Stomach (tissue), 9 donors: Measurements from ENCODE around the gene GNLY. TPM values are rescaled to one million over a fixed set of nuclear protein-coding genes. Genes with fewer than 3 reads are reported as not detected.
"Not testable (repeated sequence)": the region's sequence is repeated elsewhere in the genome, so short reads cannot be mapped to it uniquely, and the experiment has no call there.

Experiments
- DNase-seq, 2 donors: peaks; one replicate each; pipeline versions ENCODE4 v3.0.0 to v3.0.0-alpha.2; 2013 to 2019
- H3K27ac ChIP-seq, 5 donors: fragments of 200-600 bp in 4 of 5; sonication (generic) in 4 of 5; one replicate each; pipeline ENCODE4 v1.5.1; 2013 to 2019; ENCODE audit warnings: mild to moderate bottlenecking in 1 of 5, moderate library complexity in 1 of 5
- H3K27me3 ChIP-seq, 3 donors: fragments of 200-600 bp; sonication (generic); one replicate each; pipeline ENCODE4 v1.5.1; 2017 to 2019; ENCODE audit warnings: mixed run types in 1 of 3
- H3K36me3 ChIP-seq, 4 donors: fragments of 200-600 bp; sonication (generic); 1 replicate in 3 of 4; 2 replicates in 1 of 4; pipeline ENCODE4 v1.5.1; 2016 to 2019
- H3K4me1 ChIP-seq, 4 donors: fragments of 200-600 bp; sonication (generic); one replicate each; pipeline ENCODE4 v1.5.1; 2016 to 2019
- H3K4me3 ChIP-seq, 4 donors: fragments of 200-600 bp; sonication (generic) in 3 of 4; one replicate each; pipeline ENCODE4 v1.5.1; 2016 to 2019; ENCODE audit warnings: mild to moderate bottlenecking in 1 of 4
- H3K9me3 ChIP-seq, 4 donors: fragments of 200-600 bp; sonication (generic); one replicate each; pipeline ENCODE4 v1.5.1; 2016 to 2019
- EP300 ChIP-seq: sonication (generic); formaldehyde crosslinking; IDR thresholded peaks from one replicate; pipeline ENCODE4 v1.6.1; 2017; ENCODE audit warnings: antibody characterized with exemption
- POLR2A ChIP-seq, 4 donors: fragments of 450-650 bp; IDR thresholded peaks; one replicate each; pipeline ENCODE4 v1.6.1; 2016; ENCODE audit warnings: antibody characterized with exemption in 4 of 4, control low read depth in 2 of 4, mild to moderate bottlenecking in 1 of 4, moderate library complexity in 1 of 4
- POLR2AphosphoS5 ChIP-seq, 3 donors: sonication (generic); formaldehyde crosslinking; IDR thresholded peaks; one replicate each; pipeline ENCODE4 v1.6.1; 2016; ENCODE audit warnings: antibody characterized with exemption in 3 of 3
- WGBS, 5 donors: extraction: QIAGEN DNeasy Blood & Tissue Kit in 3 of 5; methylation state at CpG; one replicate each; pipeline versions ENCODE4 v1.1.5 to v1.1.7; 2013 to 2018; 5-methylcytosine and 5-hydroxymethylcytosine counted together
- intact Hi-C: fragments of 100-400 bp; cut with DNase I; formaldehyde crosslinking; loops from one replicate; pipeline ENCODE4 v1.15.1; 2023; ENCODE audit warnings: low total_unique reads
- polyA plus RNA-seq, 3 donors: library from polyadenylated mRNA; stranded (reverse); fragments of 200-250 nt; gene quantifications; one replicate each; pipeline ENCODE4 v1.2.3, GENCODE V29; 2013
- total RNA-seq, 5 donors: library from RNA; depleted of rRNA; stranded (reverse); fragments of >200 nt; gene quantifications; one replicate each; pipeline versions ENCODE4 v1.1.0 to v1.2.3, GENCODE V29; 2014 to 2016
- TF ChIP-seq, protein P1 (sequence below), 7 experiments: fragments of 450-650 bp in 4 of 7; fragments of 200-600 bp in 3 of 7; sonication (generic) in 3 of 7; IDR thresholded peaks; one replicate each; pipeline ENCODE4 v1.5.1; 2016 to 2019; ENCODE audit warnings: antibody characterized with exemption in 7 of 7, control low read depth in 2 of 7, mild to moderate bottlenecking in 1 of 7
- donor health status: healthy with polysubstance abuse.
- donor health status: Bipolar disorder and iron deficiency.
- donor health status: healthy.

Gene GNLY
- total and polyA plus RNA-seq, 8 donors, result 0.72 to 5.8 (median 1.7) TPM; not detected in 3

DNA sequence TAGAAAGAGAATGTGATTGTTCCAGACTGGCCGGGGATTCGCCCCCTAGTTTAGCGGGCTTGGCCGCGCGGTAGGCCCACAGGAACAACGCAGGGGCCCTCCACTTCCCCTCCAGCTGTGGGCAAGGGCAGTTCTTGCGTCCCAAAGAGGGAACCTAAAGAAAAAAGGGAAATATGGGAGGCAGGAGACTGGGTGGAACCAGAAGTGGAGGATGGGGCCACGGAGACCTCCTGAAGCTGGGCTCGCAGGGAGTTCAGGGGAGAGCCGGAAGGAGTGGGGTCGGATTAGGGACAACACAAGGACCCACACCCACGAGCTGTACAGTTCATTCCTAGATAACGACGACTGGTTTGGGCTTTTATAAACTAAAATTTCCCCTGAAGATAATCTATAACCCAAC, 18.2 kb downstream of the GNLY start:
- no peak for DNase-seq
- 55 to 81% (median 73%) methylated on average over 11 to 15 of the region's 15 CpGs for WGBS, 5 donors
- Histone ChIP-seq H3K36me3 (no peaks in the 10 kb centered on the region), H3K27me3 (no peaks in the 10 kb centered on the region), H3K27ac (peak overlapping the region; percentile 54 to 86 (median 72)), H3K4me3 (no peak overlapping the region), H3K9me3 (no peaks in the 10 kb centered on the region), H3K4me1 (peaks cover 25 to 85% (median 39%) of the 10 kb centered on the region in 4 donors)
- intact Hi-C loops, result no loop called here
- no peak for TF ChIP-seq EP300
- TF ChIP-seq, protein P1, sequence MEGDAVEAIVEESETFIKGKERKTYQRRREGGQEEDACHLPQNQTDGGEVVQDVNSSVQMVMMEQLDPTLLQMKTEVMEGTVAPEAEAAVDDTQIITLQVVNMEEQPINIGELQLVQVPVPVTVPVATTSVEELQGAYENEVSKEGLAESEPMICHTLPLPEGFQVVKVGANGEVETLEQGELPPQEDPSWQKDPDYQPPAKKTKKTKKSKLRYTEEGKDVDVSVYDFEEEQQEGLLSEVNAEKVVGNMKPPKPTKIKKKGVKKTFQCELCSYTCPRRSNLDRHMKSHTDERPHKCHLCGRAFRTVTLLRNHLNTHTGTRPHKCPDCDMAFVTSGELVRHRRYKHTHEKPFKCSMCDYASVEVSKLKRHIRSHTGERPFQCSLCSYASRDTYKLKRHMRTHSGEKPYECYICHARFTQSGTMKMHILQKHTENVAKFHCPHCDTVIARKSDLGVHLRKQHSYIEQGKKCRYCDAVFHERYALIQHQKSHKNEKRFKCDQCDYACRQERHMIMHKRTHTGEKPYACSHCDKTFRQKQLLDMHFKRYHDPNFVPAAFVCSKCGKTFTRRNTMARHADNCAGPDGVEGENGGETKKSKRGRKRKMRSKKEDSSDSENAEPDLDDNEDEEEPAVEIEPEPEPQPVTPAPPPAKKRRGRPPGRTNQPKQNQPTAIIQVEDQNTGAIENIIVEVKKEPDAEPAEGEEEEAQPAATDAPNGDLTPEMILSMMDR (IDR thresholded peaks at IDR 0.05), result no peak
- TF ChIP-seq POLR2A (IDR thresholded peaks at IDR 0.05), result no peak
- no peak for TF ChIP-seq POLR2AphosphoS5 (IDR thresholded peaks at IDR 0.05)

DNA sequence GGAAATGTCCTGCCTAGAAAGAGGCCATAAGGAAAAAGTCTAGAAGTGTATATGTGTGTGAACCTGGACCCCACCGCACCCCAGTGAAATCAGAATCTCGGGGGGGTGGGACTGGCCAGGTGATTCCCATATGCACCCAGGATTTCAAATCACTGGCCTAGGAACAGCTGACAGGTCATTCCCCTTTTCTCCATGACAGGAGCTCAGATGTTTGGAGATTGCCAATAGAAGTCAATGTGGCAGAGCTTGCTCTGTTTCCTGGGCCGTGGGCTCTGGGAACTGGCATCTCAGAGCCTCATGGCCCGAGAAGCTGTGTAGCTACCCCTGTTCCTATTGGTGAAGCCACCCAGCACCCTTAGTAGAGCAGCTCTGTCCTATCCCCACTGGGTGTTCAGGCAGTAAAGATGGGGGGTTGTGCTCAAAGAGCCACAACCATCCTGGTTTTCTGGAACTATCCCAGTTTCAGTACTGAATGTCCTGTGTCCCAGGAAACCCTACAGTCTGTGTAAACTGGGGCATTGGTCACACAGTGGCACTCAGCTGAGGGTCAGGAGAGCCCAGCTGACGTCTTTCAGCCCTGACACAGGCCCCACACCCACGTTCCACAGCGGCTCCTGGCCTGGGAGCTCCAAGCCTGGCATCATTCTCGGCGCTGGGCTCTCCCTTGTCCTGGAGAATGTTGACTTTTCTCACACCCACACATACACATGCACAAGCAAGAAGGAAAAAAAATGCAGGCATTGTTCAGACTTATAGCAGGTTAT, 18.9 kb downstream of the GNLY start:
- intact Hi-C loops, result no loop called here
- H3K27ac ChIP-seq, result peak overlapping the region; percentile 67 to 86 (median 78)
- peaks cover 19 to 85% (median 33%) of the 10 kb centered on the region in 4 donors for H3K4me1 ChIP-seq
- TF ChIP-seq POLR2A (IDR thresholded peaks at IDR 0.05) (no peak), POLR2AphosphoS5 (IDR thresholded peaks at IDR 0.05) (peak; percentile 31 to 79 (median 72))
- peak; percentile 86 to 88 for DNase-seq
- no peaks in the 10 kb centered on the region for H3K27me3 ChIP-seq
- no peaks in the 10 kb centered on the region for H3K36me3 ChIP-seq
- no peak overlapping the region for H3K4me3 ChIP-seq
- no peaks in the 10 kb centered on the region for H3K9me3 ChIP-seq
- 49 to 66% (median 54%) methylated on average over 9 of the region's 9 CpGs for WGBS, 5 donors

DNA sequence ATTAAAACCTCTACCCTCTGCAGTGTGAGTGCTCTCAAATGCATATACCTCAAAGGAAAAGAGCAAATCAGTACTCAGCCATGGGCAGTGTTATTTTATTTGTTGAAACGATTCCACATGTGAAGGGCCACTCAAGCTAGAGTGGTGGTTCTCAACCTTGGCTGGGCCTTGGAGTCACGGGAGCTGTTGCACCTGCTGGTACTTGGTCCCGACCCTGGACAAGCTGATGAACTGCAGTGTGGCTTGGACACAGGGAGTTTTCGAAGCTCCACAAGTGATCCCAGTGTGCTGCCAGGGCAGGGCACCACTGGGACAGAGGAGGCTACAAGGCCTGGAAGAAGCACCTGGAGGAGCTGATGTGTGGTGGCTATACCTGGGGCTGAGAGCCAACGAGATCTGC, 19.7 kb downstream of the GNLY start:
- Histone ChIP-seq H3K36me3 (no peaks in the 10 kb centered on the region), H3K9me3 (no peaks in the 10 kb centered on the region), H3K27ac (peak overlapping the region; percentile 20 to 86 (median 72)), H3K4me1 (peaks cover 19 to 85% (median 33%) of the 10 kb centered on the region in 4 donors), H3K4me3 (no peak overlapping the region), H3K27me3 (no peaks in the 10 kb centered on the region)
- WGBS, 5 donors, result 62 to 84% (median 75%) methylated on average over 5 of the region's 5 CpGs
- no peak for DNase-seq
- TF ChIP-seq, protein P1 (IDR thresholded peaks at IDR 0.05), result no peak
- TF ChIP-seq POLR2A (IDR thresholded peaks at IDR 0.05) (no peak), POLR2AphosphoS5 (IDR thresholded peaks at IDR 0.05) (no peak), EP300 (no peak)
- intact Hi-C loops, result no loop called here

DNA sequence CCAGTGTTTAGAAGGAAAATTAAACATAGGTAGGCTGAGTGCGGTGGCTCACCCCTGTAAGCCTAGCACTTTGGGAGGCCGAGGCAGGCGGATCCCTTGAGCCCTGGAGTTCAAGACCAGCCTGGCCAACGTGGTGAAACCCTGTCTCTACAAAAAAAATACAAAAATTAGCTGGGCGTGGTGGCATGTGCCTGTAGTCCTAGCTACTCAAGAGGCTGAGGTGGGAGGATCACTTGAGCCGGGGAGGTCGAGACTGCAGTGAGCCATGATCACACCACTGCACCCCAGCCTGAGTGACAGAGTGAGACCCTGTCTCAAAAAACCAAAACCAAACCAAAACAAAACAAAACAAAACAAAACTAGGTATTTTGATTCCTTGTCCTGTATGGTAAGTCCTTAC, 20.3 kb downstream of the GNLY start:
- H3K27me3 ChIP-seq, H3K9me3 ChIP-seq, H3K36me3 ChIP-seq, H3K4me3 ChIP-seq, DNase-seq, intact Hi-C loops: not testable (repeated sequence)
- Histone ChIP-seq H3K4me1 (peaks cover 19 to 88% (median 33%) of the 10 kb centered on the region in 4 donors), H3K27ac (peak overlapping the region in 3 of 5 donors; percentile 72 to 86 (median 78))
- WGBS, 5 donors, result 82 to 92% (median 88%) methylated on average over 7 of the region's 7 CpGs

DNA sequence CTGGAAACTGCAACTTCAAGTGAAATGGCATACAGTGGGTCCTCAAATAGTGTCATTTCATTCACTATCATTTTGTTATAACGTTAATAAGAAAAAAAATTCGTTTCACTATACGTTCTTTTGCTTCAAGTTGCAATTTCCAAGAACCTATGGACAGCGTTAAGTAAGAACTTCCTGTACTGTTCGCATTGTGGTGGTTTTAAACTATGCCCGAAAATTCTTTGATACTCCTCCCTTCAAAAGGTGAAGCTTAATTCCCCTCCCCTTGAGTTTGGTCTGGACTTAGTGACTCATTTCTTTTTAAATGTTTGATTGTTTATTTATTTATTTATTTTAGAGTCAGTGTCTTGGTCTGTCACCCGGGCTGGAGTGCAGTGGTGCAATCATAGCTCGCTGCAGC, 20.7 kb downstream of the GNLY start:
- no peaks in the 10 kb centered on the region for H3K36me3 ChIP-seq
- no peaks in the 10 kb centered on the region for H3K27me3 ChIP-seq
- no peak for DNase-seq
- H3K27ac ChIP-seq, result peak overlapping the region in 1 of 5 donors; percentile 78
- TF ChIP-seq POLR2AphosphoS5 (IDR thresholded peaks at IDR 0.05) (no peak), EP300 (no peak), POLR2A (IDR thresholded peaks at IDR 0.05) (no peak)
- TF ChIP-seq, protein P1 (IDR thresholded peaks at IDR 0.05), result no peak
- intact Hi-C loops, result no loop called here
- H3K9me3 ChIP-seq, result no peaks in the 10 kb centered on the region
- 75 to 86% (median 82%) methylated on average over 8 of the region's 8 CpGs for WGBS, 5 donors
- peaks cover 19 to 88% (median 34%) of the 10 kb centered on the region in 4 donors for H3K4me1 ChIP-seq
- H3K4me3 ChIP-seq, result no peak overlapping the region
